ENCODE results near the gene WDR83.
"Not testable (repeated sequence)": the region's sequence is repeated elsewhere in the genome, so short reads cannot be mapped to it uniquely, and the experiment has no call there.

WDR83 gene

GRCh38 chr19:12708641-12709040 lies 42.0 kb downstream of the WDR83 start:
- no peak overlapping the region for H3K4me3 Mint-ChIP-seq
- H3K4me1 Mint-ChIP-seq (ENCODE audit: low read depth): no peaks in the 10 kb centered on the region
- H3K36me3 Mint-ChIP-seq (ENCODE audit: low read depth): peaks cover 57% of the 10 kb centered on the region
- H3K9me3 Mint-ChIP-seq: no peaks in the 10 kb centered on the region
- H3K27ac Mint-ChIP-seq: no peak overlapping the region
- no peaks in the 10 kb centered on the region for H3K27me3 Mint-ChIP-seq

- Mint-ChIP-seq H3K27ac (no peak overlapping the region), H3K27me3 (no peaks in the 10 kb centered on the region), H3K4me1 (ENCODE audit: low read depth) (no peaks in the 10 kb centered on the region), H3K36me3 (ENCODE audit: low read depth) (peaks cover 51% of the 10 kb centered on the region), H3K9me3 (no peaks in the 10 kb centered on the region), H3K4me3 (no peak overlapping the region)
Observed at GRCh38 chr19:12711187-12711586, 44.6 kb downstream of the WDR83 start.

GRCh38 chr19:12712077-12712476 lies 45.5 kb downstream of the WDR83 start:
- peaks cover 51% of the 10 kb centered on the region for H3K36me3 Mint-ChIP-seq (ENCODE audit: low read depth)
- not testable (repeated sequence) for H3K9me3 Mint-ChIP-seq; H3K27me3 Mint-ChIP-seq; H3K4me1 Mint-ChIP-seq (ENCODE audit: low read depth); H3K27ac Mint-ChIP-seq; H3K4me3 Mint-ChIP-seq

GRCh38 chr19:12713304-12713703 lies 46.7 kb downstream of the WDR83 start:
- H3K27me3 Mint-ChIP-seq; H3K4me3 Mint-ChIP-seq; H3K9me3 Mint-ChIP-seq; H3K4me1 Mint-ChIP-seq (ENCODE audit: low read depth); H3K27ac Mint-ChIP-seq: not testable (repeated sequence)
- H3K36me3 Mint-ChIP-seq (ENCODE audit: low read depth): peaks cover 50% of the 10 kb centered on the region

- peaks cover 14% of the 10 kb centered on the region for H3K4me1 Mint-ChIP-seq (ENCODE audit: low read depth)
- no peaks in the 10 kb centered on the region for H3K9me3 Mint-ChIP-seq
- peaks cover 62% of the 10 kb centered on the region for H3K36me3 Mint-ChIP-seq (ENCODE audit: low read depth)
- no peaks in the 10 kb centered on the region for H3K27me3 Mint-ChIP-seq
- H3K27ac Mint-ChIP-seq: no peak overlapping the region
- no peak overlapping the region for H3K4me3 Mint-ChIP-seq
Observed at GRCh38 chr19:12715102-12715501, 48.5 kb downstream of the WDR83 start.

GRCh38 chr19:12715929-12716328 lies 49.3 kb downstream of the WDR83 start:
- no peaks in the 10 kb centered on the region for H3K27me3 Mint-ChIP-seq
- no peaks in the 10 kb centered on the region for H3K9me3 Mint-ChIP-seq
- H3K4me3 Mint-ChIP-seq: no peak overlapping the region
- H3K27ac Mint-ChIP-seq: no peak overlapping the region
- peaks cover 21% of the 10 kb centered on the region for H3K4me1 Mint-ChIP-seq (ENCODE audit: low read depth)
- H3K36me3 Mint-ChIP-seq (ENCODE audit: low read depth): peaks cover 59% of the 10 kb centered on the region

GRCh38 chr19:12720296-12720695 lies 53.7 kb downstream of the WDR83 start:
- peak overlapping the region; percentile 81 for H3K27ac Mint-ChIP-seq
- peak overlapping the region; percentile 87 for H3K4me3 Mint-ChIP-seq

GRCh38 chr19:12720851-12721655 lies 54.4 kb downstream of the WDR83 start:
- no peaks in the 10 kb centered on the region for H3K27me3 Mint-ChIP-seq
- H3K36me3 Mint-ChIP-seq (ENCODE audit: low read depth): peaks cover 56% of the 10 kb centered on the region
- H3K4me1 Mint-ChIP-seq (ENCODE audit: low read depth): peaks cover 41% of the 10 kb centered on the region
- peak overlapping the region; percentile 92 for H3K4me3 Mint-ChIP-seq
- no peaks in the 10 kb centered on the region for H3K9me3 Mint-ChIP-seq
- H3K27ac Mint-ChIP-seq: peak overlapping the region; percentile 87

More at GRCh38 chr19:12720296-12720695, 53.7 kb downstream of the WDR83 start:
- peaks cover 41% of the 10 kb centered on the region for H3K4me1 Mint-ChIP-seq (ENCODE audit: low read depth)
- no peaks in the 10 kb centered on the region for H3K9me3 Mint-ChIP-seq
- H3K36me3 Mint-ChIP-seq (ENCODE audit: low read depth): peaks cover 58% of the 10 kb centered on the region
- H3K27me3 Mint-ChIP-seq: no peaks in the 10 kb centered on the region

GRCh38 chr19:12721656-12722565 lies 55.3 kb downstream of the WDR83 start:
- H3K27me3 Mint-ChIP-seq: no peaks in the 10 kb centered on the region
- H3K4me3 Mint-ChIP-seq: peak overlapping the region; percentile 97
- peak overlapping the region; percentile 94 for H3K27ac Mint-ChIP-seq
- H3K9me3 Mint-ChIP-seq: no peaks in the 10 kb centered on the region
- H3K36me3 Mint-ChIP-seq (ENCODE audit: low read depth): peaks cover 53% of the 10 kb centered on the region
- H3K4me1 Mint-ChIP-seq (ENCODE audit: low read depth): peaks cover 44% of the 10 kb centered on the region

GRCh38 chr19:12722566-12723380 lies 56.2 kb downstream of the WDR83 start:
- H3K36me3 Mint-ChIP-seq (ENCODE audit: low read depth): peaks cover 55% of the 10 kb centered on the region
- peaks cover 44% of the 10 kb centered on the region for H3K4me1 Mint-ChIP-seq (ENCODE audit: low read depth)
- H3K4me3 Mint-ChIP-seq: peak overlapping the region; percentile 97
- no peaks in the 10 kb centered on the region for H3K27me3 Mint-ChIP-seq
- H3K9me3 Mint-ChIP-seq: no peaks in the 10 kb centered on the region
- peak overlapping the region; percentile 94 for H3K27ac Mint-ChIP-seq

GRCh38 chr19:12723381-12723640 lies 56.7 kb downstream of the WDR83 start:
- H3K9me3 Mint-ChIP-seq: no peaks in the 10 kb centered on the region
- peak overlapping the region; percentile 97 for H3K4me3 Mint-ChIP-seq
- H3K4me1 Mint-ChIP-seq (ENCODE audit: low read depth): peaks cover 43% of the 10 kb centered on the region
- H3K27me3 Mint-ChIP-seq: no peaks in the 10 kb centered on the region
- peaks cover 57% of the 10 kb centered on the region for H3K36me3 Mint-ChIP-seq (ENCODE audit: low read depth)
- H3K27ac Mint-ChIP-seq: peak overlapping the region; percentile 94

- no peaks in the 10 kb centered on the region for H3K27me3 Mint-ChIP-seq
- peak within 1 kb of the TSS; percentile 97 for H3K4me3 Mint-ChIP-seq
- H3K27ac Mint-ChIP-seq: peak within 1 kb of the TSS; percentile 94
- peaks cover 38% of the 10 kb centered on the region for H3K4me1 Mint-ChIP-seq (ENCODE audit: low read depth)
- H3K9me3 Mint-ChIP-seq: no peaks in the 10 kb centered on the region
- peaks cover 56% of the 10 kb centered on the region for H3K36me3 Mint-ChIP-seq (ENCODE audit: low read depth)
Observed at GRCh38 chr19:12723641-12724426, 57.2 kb downstream of the WDR83 start, which contains the start of gene TNPO2. Gene TNPO2 (minus strand): TSS chr19:12723932. CDS start chr19:12720977, 2,955 bp downstream.

All from stimulated activated naive CD8-positive, alpha-beta T cell treated with anti-CD3 and anti-CD28 coated beads, Interleukin-15, Interleukin-2, amounts not matched to agents 100 ng/mL and 50 ng/mL, for 24 hours (primary cell).